Activated naive CD8-positive, alpha-beta T cell treated with anti-CD3 and anti-CD28 coated beads, Interleukin-2, amount 50 U/mL, for 16 hours (primary cell): ENCODE measurements around the gene ABLIM3.

Source experiments
- DNase-seq: peaks from one replicate; pipeline ENCODE4 v3.0.0-alpha.2; 2020; ENCODE audit warnings: low read depth, low spot score

The ABLIM3 gene

GRCh38 chr5:149141224-149141956 lies at the start of gene ABLIM3:
Gene ABLIM3 (plus strand): TSS chr5:149141493. CDS start chr5:149142096, 603 bp downstream.
- peak; percentile 25 for DNase-seq

- no peak for DNase-seq
Measured at GRCh38 chr5:149093625-149094024, 47.7 kb upstream of the ABLIM3 start.

- DNase-seq: no peak
Measured at GRCh38 chr5:149094996-149095395, 46.3 kb upstream of the ABLIM3 start.

DNA sequence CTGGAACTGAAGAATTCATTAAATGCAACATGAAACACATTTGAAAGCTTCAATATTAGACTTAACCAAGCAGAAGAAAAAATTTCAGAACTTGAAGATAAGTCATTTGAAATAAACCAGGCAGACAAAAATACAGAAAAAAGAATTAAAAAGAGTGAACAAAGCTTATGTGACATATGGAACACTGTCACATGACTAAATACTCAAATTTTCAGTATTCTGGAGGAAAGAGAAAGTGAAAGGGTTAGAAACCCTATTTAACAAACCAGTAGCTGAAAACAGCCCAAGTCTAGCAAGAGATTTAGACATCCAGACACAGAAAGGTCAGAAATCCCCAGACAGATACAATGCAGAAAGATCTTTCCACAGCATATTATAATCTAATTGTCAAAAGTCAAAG lies 41.4 kb upstream of the ABLIM3 start:
- no peak for DNase-seq

DNA sequence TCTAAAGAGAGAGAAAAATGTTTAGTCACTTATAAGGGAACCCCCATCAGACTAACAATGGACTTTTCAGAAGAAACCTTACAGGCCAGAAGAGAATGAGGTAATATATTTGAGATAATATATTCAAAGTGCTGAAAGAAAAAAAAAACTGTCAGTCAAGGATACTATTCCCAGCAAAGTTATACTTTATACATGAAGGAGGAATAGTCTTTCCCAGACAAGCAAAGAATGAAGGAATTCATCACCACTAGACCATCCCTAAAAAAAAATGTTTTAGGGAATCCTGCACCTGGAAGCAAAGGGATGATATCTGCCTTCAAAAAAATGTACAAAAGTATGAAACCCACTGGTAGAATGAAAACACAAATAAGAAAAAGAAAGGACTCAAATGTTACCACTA lies 41.0 kb upstream of the ABLIM3 start:
- no peak for DNase-seq

GRCh38 chr5:149108651-149109280 lies 32.5 kb upstream of the ABLIM3 start:
- no peak for DNase-seq

GRCh38 chr5:149110406-149110805 lies 30.9 kb upstream of the ABLIM3 start:
- no peak for DNase-seq

DNA sequence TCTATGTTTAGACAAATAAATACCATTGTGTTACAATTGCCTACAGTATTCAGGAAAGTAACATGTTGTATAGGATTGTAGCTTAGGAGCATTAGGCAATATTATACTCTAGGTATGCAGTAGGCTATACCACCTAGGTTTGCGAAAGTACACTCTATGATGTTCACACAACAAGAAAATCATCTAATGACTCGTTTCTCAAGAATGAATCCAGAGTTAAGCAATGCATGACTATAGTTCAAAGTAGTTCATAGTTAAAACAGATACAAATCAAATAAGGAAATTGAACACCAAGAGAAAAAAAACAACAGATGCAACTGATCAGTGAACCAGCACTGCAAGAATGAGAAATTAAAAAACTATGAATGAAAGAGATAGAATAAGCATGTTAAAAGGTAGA lies 27.6 kb upstream of the ABLIM3 start:
- DNase-seq: no peak

DNA sequence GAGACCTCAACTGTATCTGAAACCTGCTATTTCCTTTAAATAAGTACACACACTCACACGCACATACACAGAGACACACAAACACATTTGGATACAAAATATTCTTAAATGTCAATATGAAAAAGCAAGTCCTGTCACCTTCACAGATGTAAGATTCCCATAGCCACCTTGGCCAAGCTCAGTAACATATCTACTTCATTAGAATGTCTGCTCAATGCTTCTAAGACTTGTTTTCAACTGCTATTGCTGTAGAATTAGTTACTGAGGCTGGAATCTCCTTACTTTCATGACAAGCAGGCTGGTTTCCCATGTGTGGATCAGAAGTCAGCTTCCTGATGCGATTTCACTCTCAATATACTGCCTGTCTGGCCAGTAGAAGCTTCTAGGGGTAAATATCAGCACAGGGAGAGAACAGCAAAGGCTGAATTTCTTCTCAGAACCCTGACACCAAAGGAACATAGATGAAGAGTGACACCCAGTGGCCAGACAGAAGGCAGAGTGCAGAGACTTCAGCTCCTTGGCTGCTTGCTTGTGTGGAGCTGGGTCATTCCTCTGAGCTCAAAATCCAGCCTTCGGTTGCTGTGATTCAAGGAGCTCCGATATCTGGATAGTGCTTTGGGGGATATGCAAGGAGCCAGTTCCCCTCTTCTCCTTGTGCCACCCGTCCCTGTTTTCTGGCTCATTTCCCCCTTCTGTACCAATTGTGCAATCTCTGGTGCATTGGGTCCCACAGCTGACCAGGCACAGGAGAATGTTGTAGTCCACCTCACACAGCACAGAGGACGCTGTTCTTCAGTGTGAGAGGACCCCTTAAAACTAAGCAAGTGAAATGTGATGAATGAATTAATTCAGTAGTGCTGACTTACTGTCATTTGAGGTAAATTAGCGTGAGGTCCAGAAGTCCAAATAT lies 26.6 kb upstream of the ABLIM3 start:
- DNase-seq: no peak

GRCh38 chr5:149117970-149118369 lies 23.3 kb upstream of the ABLIM3 start:
- no peak for DNase-seq

- DNase-seq: no peak
Measured at GRCh38 chr5:149118463-149118862, 22.8 kb upstream of the ABLIM3 start.

GRCh38 chr5:149121145-149121544 lies 20.1 kb upstream of the ABLIM3 start:
- DNase-seq: no peak

DNA sequence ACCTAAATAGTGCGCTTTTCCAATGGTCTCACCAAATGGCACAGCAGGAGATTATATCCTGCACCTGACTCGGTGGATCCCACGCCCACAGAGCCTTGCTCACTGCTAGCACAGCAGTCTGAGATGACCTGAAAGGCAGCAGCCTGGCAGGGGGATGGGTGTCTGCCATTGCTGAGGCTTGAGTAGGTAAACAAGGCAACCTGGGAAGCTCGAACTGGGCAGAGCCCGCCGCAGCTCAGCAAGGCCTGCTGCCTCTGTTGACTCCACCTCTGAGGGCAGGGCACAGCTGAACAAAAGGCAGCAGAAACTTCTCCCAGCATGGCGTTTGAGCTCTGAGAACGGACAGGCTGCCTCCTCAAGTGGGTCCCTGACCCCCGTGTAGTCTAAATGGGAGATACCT lies 18.1 kb upstream of the ABLIM3 start:
- no peak for DNase-seq

GRCh38 chr5:149125386-149125891 lies 15.9 kb upstream of the ABLIM3 start:
- DNase-seq: no peak

- no peak for DNase-seq
Measured at GRCh38 chr5:149126906-149127305, 14.4 kb upstream of the ABLIM3 start.

- no peak for DNase-seq
Measured at GRCh38 chr5:149127394-149127955, 13.8 kb upstream of the ABLIM3 start.

- DNase-seq: no peak
Measured at GRCh38 chr5:149128023-149128875, 13.0 kb upstream of the ABLIM3 start.

DNA sequence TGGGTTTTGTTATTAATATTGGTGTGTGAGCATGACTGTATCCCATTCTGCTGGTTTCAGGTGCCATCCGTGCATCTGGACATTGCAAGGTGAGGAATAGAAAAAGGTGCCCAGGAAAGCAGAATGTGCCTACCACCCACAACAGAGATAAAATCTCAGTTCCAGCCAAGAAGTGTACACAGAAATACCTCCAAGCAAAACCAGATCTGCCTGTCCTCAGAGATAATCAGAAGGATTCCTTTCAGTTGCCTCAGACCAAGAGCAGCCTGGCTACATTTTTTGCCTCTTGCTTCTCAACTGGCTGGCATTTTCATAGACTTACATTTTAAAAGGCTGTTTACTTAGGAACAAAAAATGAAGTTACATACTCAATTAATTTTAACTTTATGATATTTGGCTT lies 12.1 kb upstream of the ABLIM3 start:
- DNase-seq: no peak

DNA sequence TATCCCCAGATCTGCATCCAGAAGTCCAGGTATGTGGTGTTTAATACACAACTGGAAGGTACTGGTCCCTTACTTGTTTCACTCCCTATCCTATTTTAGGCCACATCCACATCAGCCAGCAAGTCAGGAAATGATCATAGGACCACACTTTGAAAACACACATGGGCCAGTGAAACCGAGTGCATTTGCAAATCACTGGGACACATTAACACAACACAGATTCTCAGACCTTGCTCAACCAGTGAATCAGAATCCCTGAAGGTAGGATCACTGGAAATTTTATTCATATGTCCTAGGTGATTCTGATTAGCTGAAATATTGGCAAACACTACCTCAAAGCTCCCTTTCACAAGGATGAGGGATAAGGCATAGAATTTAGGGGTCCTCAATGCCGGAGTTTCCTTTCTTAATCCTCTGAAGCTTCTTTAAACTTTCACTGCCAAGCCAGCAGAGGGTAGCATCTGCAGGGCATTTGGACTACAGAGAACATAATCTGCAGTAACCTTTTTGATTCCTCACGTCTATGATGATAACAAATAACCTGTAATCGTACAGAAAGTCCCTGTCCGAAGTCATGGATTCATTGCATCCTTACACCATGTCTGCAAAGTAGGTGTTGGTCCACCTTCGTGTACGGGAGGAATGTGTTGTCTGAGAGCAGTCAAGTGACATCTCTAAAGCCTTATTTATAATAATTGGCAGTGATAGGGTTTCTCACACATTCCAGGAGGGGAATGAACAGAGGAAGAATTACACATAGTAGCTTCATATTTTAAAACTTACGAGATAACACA lies 11.0 kb upstream of the ABLIM3 start:
- no peak for DNase-seq

DNA sequence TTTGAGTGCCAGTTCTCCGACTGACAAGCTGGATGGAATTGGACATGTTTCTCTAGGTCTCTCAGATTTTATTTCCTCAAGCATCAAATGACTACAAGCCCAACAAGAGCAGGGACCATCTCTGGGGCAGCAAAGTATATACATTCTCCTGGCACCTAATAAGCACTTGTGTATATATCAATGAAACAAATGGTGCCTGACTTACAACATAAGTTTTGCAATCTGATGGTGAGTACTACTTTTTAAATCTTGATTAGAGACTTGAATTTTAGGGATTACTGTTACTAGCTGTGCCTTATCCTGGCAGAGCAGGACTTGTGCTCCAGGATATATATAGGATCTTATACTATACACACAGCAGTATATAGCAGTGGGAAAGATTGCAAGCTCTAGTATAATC lies 8.8 kb upstream of the ABLIM3 start:
- no peak for DNase-seq
